HEK293 (cell line): ENCODE measurements around the gene MTERF1.

Experiments used
- BCL11A ChIP-seq: fragments of 450-650 bp; formaldehyde crosslinking; IDR thresholded peaks from 2 replicates; pipeline ENCODE4 v1.5.1; 2016; ENCODE audit warnings: low read depth, missing biosample characterization, missing genetic modification characterization
- GFI1B ChIP-seq: fragments of 450-650 bp; formaldehyde crosslinking; IDR thresholded peaks from 2 replicates; pipeline ENCODE4 v1.5.1; 2016; ENCODE audit warnings: missing biosample characterization, missing genetic modification characterization
- KLF1 ChIP-seq: fragments of 450-650 bp; formaldehyde crosslinking; IDR thresholded peaks from 2 replicates; pipeline ENCODE4 v1.5.1; 2016; ENCODE audit warnings: missing biosample characterization, missing genetic modification characterization
- KLF17 ChIP-seq: fragments of 450-650 bp; formaldehyde crosslinking; IDR thresholded peaks from 2 replicates; pipeline ENCODE4 v1.5.1; 2016; ENCODE audit warnings: missing biosample characterization, missing genetic modification characterization
- KLF9 ChIP-seq: fragments of 450-650 bp; formaldehyde crosslinking; IDR thresholded peaks from 2 replicates; pipeline ENCODE4 v1.5.1; 2016; ENCODE audit warnings: missing biosample characterization, missing genetic modification characterization, low read depth
- RBAK ChIP-seq: fragments of 450-650 bp; formaldehyde crosslinking; IDR thresholded peaks from 2 replicates; pipeline ENCODE4 v1.5.1; 2016; ENCODE audit warnings: missing biosample characterization, missing genetic modification characterization
- SCRT1 ChIP-seq: fragments of 450-650 bp; formaldehyde crosslinking; IDR thresholded peaks from 2 replicates; pipeline ENCODE4 v1.5.1; 2016; ENCODE audit warnings: missing biosample characterization, missing genetic modification characterization, borderline replicate concordance
- SETDB1 ChIP-seq: IDR thresholded peaks from one replicate; pipeline ENCODE4 v1.6.1; 2017; ENCODE audit warnings: mild to moderate bottlenecking, low read length, moderate library complexity, mixed read lengths; ENCODE audit not compliant: insufficient read length
- ZBTB11 ChIP-seq: fragments of 450-650 bp; formaldehyde crosslinking; conservative IDR thresholded peaks from 2 replicates; pipeline ENCODE4 v1.5.1; 2016; ENCODE audit warnings: low read depth, missing biosample characterization, missing genetic modification characterization
- ZBTB21 ChIP-seq: fragments of 450-650 bp; formaldehyde crosslinking; IDR thresholded peaks from 2 replicates; pipeline ENCODE4 v1.5.1; 2017; ENCODE audit warnings: missing biosample characterization, missing genetic modification characterization
- ZFP3 ChIP-seq: fragments of 450-650 bp; formaldehyde crosslinking; IDR thresholded peaks from 2 replicates; pipeline ENCODE4 v1.5.1; 2016; ENCODE audit warnings: low read depth, missing biosample characterization, missing genetic modification characterization
- ZNF174 ChIP-seq: fragments of 450-650 bp; formaldehyde crosslinking; IDR thresholded peaks from 2 replicates; pipeline ENCODE4 v1.5.0; 2017; ENCODE audit warnings: missing biosample characterization, mild to moderate bottlenecking, missing genetic modification characterization
- ZNF239 ChIP-seq: fragments of 450-650 bp; formaldehyde crosslinking; IDR thresholded peaks from 2 replicates; pipeline ENCODE4 v1.5.1; 2016; ENCODE audit warnings: missing biosample characterization, missing genetic modification characterization
- ZNF335 ChIP-seq: fragments of 450-650 bp; formaldehyde crosslinking; conservative IDR thresholded peaks from 2 replicates; pipeline ENCODE4 v1.5.1; 2016; ENCODE audit warnings: missing biosample characterization, missing genetic modification characterization
- ZNF341 ChIP-seq: fragments of 450-650 bp; formaldehyde crosslinking; IDR thresholded peaks from 2 replicates; pipeline ENCODE4; 2016; ENCODE audit warnings: low read depth, missing biosample characterization, missing genetic modification characterization
- ZNF37A ChIP-seq: fragments of 450-650 bp; IDR thresholded peaks from 2 replicates; pipeline ENCODE4 v1.5.1; 2018; ENCODE audit warnings: missing biosample characterization, missing genetic modification characterization
- ZNF398 ChIP-seq: fragments of 450-650 bp; formaldehyde crosslinking; IDR thresholded peaks from 2 replicates; pipeline ENCODE4 v1.5.1; 2017; ENCODE audit warnings: missing biosample characterization, missing genetic modification characterization
- ZNF423 ChIP-seq: fragments of 450-650 bp; formaldehyde crosslinking; IDR thresholded peaks from 2 replicates; pipeline ENCODE4 v1.5.1; 2016; ENCODE audit warnings: missing biosample characterization, missing genetic modification characterization
- ZNF521 ChIP-seq: fragments of 450-650 bp; formaldehyde crosslinking; IDR thresholded peaks from 2 replicates; pipeline ENCODE4 v1.5.1; 2017; ENCODE audit warnings: missing biosample characterization, mild to moderate bottlenecking, missing genetic modification characterization
- ZNF530 ChIP-seq: fragments of 450-650 bp; formaldehyde crosslinking; IDR thresholded peaks from 2 replicates; pipeline ENCODE4 v1.5.1; 2016; ENCODE audit warnings: low read depth, missing biosample characterization, missing genetic modification characterization
- ZNF549 ChIP-seq: fragments of 450-650 bp; IDR thresholded peaks from 2 replicates; pipeline ENCODE4 v1.5.1; 2018; ENCODE audit warnings: missing biosample characterization, missing genetic modification characterization, mild to moderate bottlenecking, inconsistent platforms, moderate library complexity
- ZNF560 ChIP-seq: fragments of 450-650 bp; formaldehyde crosslinking; IDR thresholded peaks from 2 replicates; pipeline ENCODE4 v1.5.1; 2017; ENCODE audit warnings: missing biosample characterization, missing genetic modification characterization, borderline replicate concordance
- ZNF561 ChIP-seq: fragments of 450-650 bp; IDR thresholded peaks from 2 replicates; pipeline ENCODE4 v1.5.1; 2018; ENCODE audit warnings: missing biosample characterization, missing genetic modification characterization, borderline replicate concordance
- ZNF654 ChIP-seq: fragments of 450-650 bp; formaldehyde crosslinking; IDR thresholded peaks from 2 replicates; pipeline ENCODE4 v1.5.1; 2016; ENCODE audit warnings: low read depth, missing biosample characterization, missing genetic modification characterization
- ZNF664 ChIP-seq: fragments of 450-650 bp; formaldehyde crosslinking; IDR thresholded peaks from 2 replicates; pipeline ENCODE4 v1.5.1; 2016; ENCODE audit warnings: missing biosample characterization, missing genetic modification characterization
- ZNF670 ChIP-seq: fragments of 450-650 bp; formaldehyde crosslinking; IDR thresholded peaks from 2 replicates; pipeline ENCODE4 v1.5.1; 2016; ENCODE audit warnings: missing biosample characterization, missing genetic modification characterization, low read depth
- ZNF677 ChIP-seq: fragments of 450-650 bp; IDR thresholded peaks from 2 replicates; pipeline ENCODE4 v1.5.0; 2018; ENCODE audit warnings: missing biosample characterization, mild to moderate bottlenecking, missing genetic modification characterization, moderate library complexity
- ZNF843 ChIP-seq: fragments of 450-650 bp; formaldehyde crosslinking; IDR thresholded peaks from 2 replicates; pipeline ENCODE4 v1.5.1; 2016; ENCODE audit warnings: missing biosample characterization, missing genetic modification characterization
- ZSCAN30 ChIP-seq: fragments of 450-650 bp; IDR thresholded peaks from 2 replicates; pipeline ENCODE4 v1.5.1; 2018; ENCODE audit warnings: missing biosample characterization, mild to moderate bottlenecking, missing genetic modification characterization, moderate library complexity
- ZSCAN4 ChIP-seq: fragments of 450-650 bp; formaldehyde crosslinking; IDR thresholded peaks from 2 replicates; pipeline ENCODE4 v1.5.1; 2017; ENCODE audit warnings: missing biosample characterization, missing genetic modification characterization
- ZXDB ChIP-seq: fragments of 450-650 bp; formaldehyde crosslinking; IDR thresholded peaks from 2 replicates; pipeline ENCODE4 v1.5.1; 2016; ENCODE audit warnings: missing biosample characterization, missing genetic modification characterization

The MTERF1 gene

GRCh38 chr7:91880413-91881241 lies at the start of gene MTERF1 (continued):
- TF ChIP-seq KLF9 (tag by site-specific recombination) (peak; percentile 53; the same call in 1 of the 2 replicates), ZNF843 (tag by site-specific recombination) (peak; percentile 53; the same call in 1 of the 2 replicates), ZNF560 (no peak), ZNF664 (no peak), ZNF37A (tag by site-specific recombination) (no peak), ZNF677 (no peak), SCRT1 (tag by site-specific recombination) (no peak), ZNF530 (tag by site-specific recombination) (no peak), BCL11A (tag by site-specific recombination) (0 out of 2 replicates have a peak, but pooled peaks have one; percentile 21), ZNF549 (no peak), ZSCAN4 (tag by site-specific recombination) (no peak), KLF17 (tag by site-specific recombination) (no peak), ZNF239 (tag by site-specific recombination) (no peak), ZNF654 (tag by site-specific recombination) (peak; percentile 59), ZNF174 (tag by site-specific recombination) (no peak), ZBTB11 (tag by site-specific recombination) (peak; percentile 93), ZNF341 (no peak), GFI1B (tag by site-specific recombination) (no peak), ZNF335 (tag by site-specific recombination) (peak; percentile 54), ZNF398 (tag by site-specific recombination) (no peak), ZBTB21 (tag by site-specific recombination) (no peak), ZSCAN30 (tag by site-specific recombination) (peak; percentile 77; the same call in 1 of the 2 replicates), ZNF670 (tag by site-specific recombination) (no peak), ZXDB (tag by site-specific recombination) (peak; percentile 82), ZFP3 (tag by site-specific recombination) (no peak), ZNF423 (tag by site-specific recombination) (0 out of 2 replicates have a peak, but pooled peaks have one; percentile 17), SETDB1 (no peak), KLF1 (tag by site-specific recombination) (no peak; the same call in 1 of the 2 replicates), ZNF521 (tag by site-specific recombination) (no peak), ZNF561 (tag by site-specific recombination) (no peak), RBAK (tag by site-specific recombination) (no peak)
